Bronchial epithelial cell (primary cell): ENCODE measurements around the gene FOXD2. TPM values are rescaled to one million over a fixed set of nuclear protein-coding genes. Genes with fewer than 3 reads are reported as not detected.
A peak's percentile ranks its signal among the peaks of the same experiment; 100 is the strongest.

Experiments used
- DNase-seq: peaks from one replicate; pipeline ENCODE4 v3.0.0-alpha.2; 2010; ENCODE audit warnings: low read depth
- FAIRE-seq: peaks from 2 replicates; lab custom pipeline; 2011; peaks lifted over from hg19 to GRCh38; lab: Jason Lieb, UNC
- H3K27me3 ChIP-seq: 2 replicates; pipeline ENCODE4 v1.5.1; 2011; ENCODE audit warnings: low read length; ENCODE audit not compliant: control insufficient read depth, insufficient read depth
- H3K36me3 ChIP-seq: 2 replicates; pipeline ENCODE4 v1.5.1; 2011; ENCODE audit warnings: low read length; ENCODE audit not compliant: control insufficient read depth, insufficient read depth
- H3K4me3 ChIP-seq: 2 replicates; pipeline ENCODE4 v1.5.1; 2011; ENCODE audit warnings: mild to moderate bottlenecking, low read depth, low read length, control low read depth
- CTCF ChIP-seq: IDR thresholded peaks from 2 replicates; pipeline ENCODE4 v1.5.1; 2011; ENCODE audit warnings: mild to moderate bottlenecking, moderate library complexity, low read length, control low read depth, inconsistent platforms; ENCODE audit not compliant: insufficient read depth, severe bottlenecking
- total RNA-seq: library from RNA; depleted of rRNA; stranded (reverse); fragments of >200 nt; gene quantifications from 2 replicates; pipeline ENCODE4 v1.2.1, GENCODE V29; 2014

The FOXD2 gene
- total RNA-seq, 1 donor from 2014 or later: not detected

- peak; percentile 54 for DNase-seq
Measured at GRCh38 chr1:47431534-47431933, 6.3 kb upstream of the FOXD2 start.

GRCh38 chr1:47432071-47433036 lies 5.5 kb upstream of the FOXD2 start:
- Histone ChIP-seq H3K27me3 (no peaks in the 10 kb centered on the region), H3K36me3 (peaks cover 1% of the 10 kb centered on the region), H3K4me3 (peak overlapping the region; percentile 5)
- TF ChIP-seq CTCF: peak; percentile 93
- peak; percentile 81 for DNase-seq
- FAIRE-seq: no peak

More at GRCh38 chr1:47431534-47431933, 6.3 kb upstream of the FOXD2 start:
- H3K36me3 ChIP-seq: peaks cover 1% of the 10 kb centered on the region
- H3K27me3 ChIP-seq: no peaks in the 10 kb centered on the region
- peak; percentile 92 for FAIRE-seq
- TF ChIP-seq CTCF: no peak
- H3K4me3 ChIP-seq: no peak overlapping the region

GRCh38 chr1:47433037-47433421 lies 4.8 kb upstream of the FOXD2 start:
- TF ChIP-seq CTCF: no peak
- H3K36me3 ChIP-seq: peaks cover 1% of the 10 kb centered on the region
- DNase-seq (no peak), FAIRE-seq (no peak)
- H3K4me3 ChIP-seq: no peak overlapping the region
- H3K27me3 ChIP-seq: no peaks in the 10 kb centered on the region

- peaks cover 1% of the 10 kb centered on the region for H3K36me3 ChIP-seq
- FAIRE-seq (no peak), DNase-seq (no peak)
- TF ChIP-seq CTCF: no peak
- H3K4me3 ChIP-seq: no peak overlapping the region
- peaks cover 3% of the 10 kb centered on the region for H3K27me3 ChIP-seq
Measured at GRCh38 chr1:47433477-47434050, 4.3 kb upstream of the FOXD2 start.

- DNase-seq (peak; percentile 22), FAIRE-seq (no peak)
- peaks cover 4% of the 10 kb centered on the region for H3K27me3 ChIP-seq
- peaks cover 1% of the 10 kb centered on the region for H3K36me3 ChIP-seq
- no peak for TF ChIP-seq CTCF
- H3K4me3 ChIP-seq: no peak overlapping the region
Measured at GRCh38 chr1:47434051-47434842, 3.6 kb upstream of the FOXD2 start.
